DMS53 treated with DMSO at 0.1 percent for 48 hours (cell line): Measurements from ENCODE around the gene DCBLD1.

ENCODE experiments used
- DNase-seq: peaks from one replicate; lab custom pipeline; 2025; ENCODE audit not compliant: unreplicated experiment; lab: John Stamatoyannopoulos, UW

Gene DCBLD1

GRCh38 chr6:117525607-117526006 lies 43.1 kb downstream of the DCBLD1 start:
- DNase-seq, result no peak

DNA sequence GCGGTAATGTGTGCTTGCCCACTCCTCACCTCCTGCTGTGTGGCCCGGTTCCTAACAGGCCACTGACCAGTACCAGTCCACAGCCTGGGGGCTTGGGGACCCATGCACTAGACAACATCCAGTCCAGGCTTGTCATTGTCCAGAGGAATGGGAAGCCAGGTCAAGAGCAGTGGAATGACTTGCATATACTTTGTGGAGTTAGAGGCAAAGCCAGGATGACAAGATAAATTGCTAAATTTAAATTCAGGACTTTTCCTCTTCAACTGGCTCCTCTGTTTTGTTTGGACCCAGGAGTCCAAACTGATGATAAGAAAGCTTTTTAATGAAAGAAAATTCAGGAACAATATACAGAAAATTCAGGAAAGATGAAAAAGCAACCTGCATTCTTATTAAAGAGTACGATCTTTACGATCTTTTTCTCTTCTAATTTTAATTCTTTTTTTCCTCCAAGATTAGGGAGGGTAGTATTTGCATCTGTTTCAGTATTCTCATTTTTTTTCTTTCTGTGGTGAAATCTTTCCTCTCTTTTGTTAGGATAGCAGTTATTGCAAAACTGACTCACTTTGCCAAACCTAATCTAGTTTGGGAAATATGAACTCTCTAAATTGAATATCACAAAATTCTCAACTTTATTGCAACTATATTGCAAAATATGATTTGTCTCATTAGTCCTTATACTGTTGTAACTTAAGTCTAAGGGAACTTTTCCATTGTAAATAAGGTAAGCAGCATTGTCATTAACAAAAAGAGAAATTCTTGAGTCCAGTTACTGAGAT lies 48.2 kb downstream of the DCBLD1 start:
- no peak for DNase-seq

DNA sequence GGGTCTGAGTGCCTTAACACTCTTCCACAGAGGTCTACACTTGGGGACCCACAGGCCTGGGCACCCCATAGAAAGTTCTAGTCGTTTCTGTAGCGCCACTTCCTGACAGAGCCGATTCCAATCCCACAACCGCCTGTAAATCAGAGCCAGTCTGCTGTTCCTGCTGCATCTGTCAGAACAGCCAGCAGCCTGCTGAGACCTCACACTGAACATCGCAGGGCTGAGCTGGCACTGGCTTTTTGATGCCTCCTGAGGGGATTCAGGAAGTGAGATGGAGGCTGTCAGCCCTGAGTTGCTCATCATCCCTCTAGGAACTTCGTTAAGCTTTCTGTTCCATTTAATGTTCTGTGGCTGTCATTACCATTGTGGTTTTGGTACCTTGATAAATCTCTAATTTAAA lies 48.9 kb downstream of the DCBLD1 start:
- no peak for DNase-seq

DNA sequence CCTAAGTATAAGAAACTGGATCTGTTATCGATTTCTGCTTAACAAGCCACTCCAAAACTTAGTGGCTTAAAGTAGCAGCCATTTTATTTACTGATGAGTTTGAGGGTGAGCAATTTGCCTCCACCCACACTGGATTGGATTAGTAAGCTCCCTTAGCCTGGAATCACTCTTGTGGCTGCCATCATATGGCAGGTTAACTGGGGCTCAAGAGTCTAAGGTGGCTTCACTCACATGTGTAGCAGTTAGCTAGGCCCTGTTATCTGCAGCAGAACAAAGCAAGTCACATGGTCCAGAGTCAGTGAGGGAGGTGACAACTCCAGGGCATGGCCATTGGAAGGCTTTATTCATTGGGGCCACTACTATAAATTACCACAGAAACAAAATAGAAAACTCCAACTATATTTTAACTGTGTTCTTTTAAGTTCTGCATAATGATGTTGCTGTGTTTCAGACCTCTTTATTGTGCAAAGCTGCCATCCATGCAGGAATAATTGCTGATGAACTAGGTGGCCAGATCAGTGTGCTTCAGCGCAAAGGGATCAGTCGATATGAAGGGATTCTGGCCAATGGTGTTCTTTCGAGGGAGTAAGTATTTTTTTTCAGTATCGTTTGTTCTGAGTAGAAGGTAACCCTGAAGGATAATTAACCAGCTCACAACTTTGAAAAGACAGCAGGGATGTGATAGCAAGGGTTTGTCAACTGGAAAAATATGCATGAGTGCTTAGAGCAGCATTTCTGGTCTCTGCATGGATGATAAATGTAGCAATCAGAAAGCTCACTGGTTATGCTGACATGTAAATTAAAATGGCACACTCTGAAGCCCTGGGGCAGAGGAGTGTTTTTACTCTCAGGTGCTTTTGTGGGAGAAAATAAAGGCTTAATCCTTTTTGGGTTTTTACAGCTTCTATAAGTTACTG lies 49.6 kb downstream of the DCBLD1 start:
- DNase-seq, result no peak

DNA sequence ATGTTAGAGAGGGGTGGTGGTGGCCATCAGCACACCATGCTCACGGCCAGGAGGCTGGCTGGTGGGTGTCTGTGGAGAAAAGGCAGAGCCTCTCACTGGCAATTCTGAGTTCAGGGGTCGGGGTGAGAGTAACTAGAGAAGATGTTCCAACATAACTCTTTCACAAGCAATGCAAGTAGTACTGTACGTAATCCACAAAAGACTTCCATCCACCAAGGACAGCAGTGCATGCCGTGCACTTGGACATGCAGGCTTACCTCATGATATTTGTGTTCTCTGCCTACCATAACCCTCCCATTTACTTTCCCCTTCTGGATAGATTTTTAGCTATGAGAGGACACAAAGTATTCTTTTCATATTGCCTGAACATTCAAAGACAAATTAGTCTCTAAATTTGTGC lies 51.3 kb downstream of the DCBLD1 start:
- no peak for DNase-seq

DNA sequence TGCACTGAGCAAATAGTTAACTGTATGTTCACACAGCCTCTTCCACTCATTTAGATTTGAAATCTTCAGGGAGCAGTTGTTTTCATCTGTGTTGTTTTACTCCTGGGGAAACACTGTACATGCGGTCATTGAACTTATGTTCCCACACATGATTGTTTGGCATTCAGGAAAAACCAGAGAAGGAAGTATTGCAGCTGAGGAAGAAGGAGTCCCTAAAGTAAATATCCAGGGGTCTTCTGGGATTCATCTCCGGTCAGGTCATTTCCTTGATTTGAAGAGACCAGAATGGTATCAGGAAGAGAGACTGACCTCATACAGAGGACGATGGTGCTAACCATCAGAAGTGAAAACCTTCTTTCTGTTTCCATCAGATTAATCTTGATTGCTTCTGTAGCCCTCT lies 52.5 kb downstream of the DCBLD1 start:
- DNase-seq, result no peak

DNA sequence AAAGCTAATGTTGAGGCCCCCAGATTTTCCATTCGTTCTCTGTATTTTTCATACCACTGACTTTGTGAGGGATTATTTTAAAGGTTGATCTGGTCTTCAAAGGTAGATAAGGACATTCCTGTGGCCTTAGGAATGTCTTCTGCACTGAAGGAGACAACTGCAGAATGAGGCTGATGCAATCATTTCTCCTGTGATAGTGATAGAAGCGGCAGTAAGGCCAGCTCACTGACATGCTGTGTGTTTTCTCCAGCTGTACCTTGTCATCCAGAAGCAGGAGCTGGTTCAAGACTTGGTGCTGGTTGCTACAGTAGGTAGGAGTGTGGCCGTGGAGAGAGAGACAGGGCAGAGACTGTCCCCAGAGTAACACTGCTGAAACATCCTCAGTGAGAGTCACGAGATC lies 53.8 kb downstream of the DCBLD1 start:
- no peak for DNase-seq

DNA sequence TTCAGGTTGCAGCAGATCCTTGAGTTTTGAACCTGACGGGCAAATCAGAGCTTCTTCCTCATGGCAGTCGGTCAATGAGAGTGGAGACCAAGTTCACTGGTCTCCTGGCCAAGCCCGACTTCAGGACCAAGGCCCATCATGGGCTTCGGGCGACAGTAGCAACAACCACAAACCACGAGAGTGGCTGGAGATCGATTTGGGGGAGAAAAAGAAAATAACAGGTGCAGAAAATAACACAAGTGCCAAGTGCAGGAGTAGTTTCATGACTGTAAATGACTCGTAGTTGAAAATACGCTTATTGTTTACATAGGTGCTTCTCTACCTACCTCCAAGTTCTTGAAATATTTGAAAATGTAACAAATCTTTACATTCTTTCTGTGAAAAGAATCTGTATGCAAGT lies 56.1 kb downstream of the DCBLD1 start:
- DNase-seq, result no peak

- DNase-seq, result no peak
Observed at GRCh38 chr6:117540670-117541069, 58.2 kb downstream of the DCBLD1 start.

DNA sequence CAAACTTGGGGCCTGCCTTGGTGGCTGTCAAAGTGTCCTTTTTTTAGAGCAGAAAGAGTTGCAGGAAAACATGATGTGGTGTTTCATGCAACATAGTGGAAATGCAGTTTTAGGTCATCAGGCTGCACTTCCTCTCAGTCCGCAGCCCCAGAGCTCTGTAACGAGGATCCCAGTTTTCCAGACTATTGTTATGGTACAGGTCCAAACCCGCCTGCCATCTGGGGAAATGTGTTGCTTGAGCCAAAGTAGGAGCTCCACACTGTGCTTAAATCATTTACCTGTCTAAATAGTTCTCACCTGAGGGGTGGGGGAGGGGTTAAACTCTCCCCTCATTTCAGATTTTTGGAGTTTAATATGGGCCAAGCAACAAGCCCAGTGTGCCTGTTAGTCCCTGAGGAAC lies 60.0 kb downstream of the DCBLD1 start:
- DNase-seq, result no peak

- DNase-seq, result no peak
Observed at GRCh38 chr6:117544716-117545115, 62.2 kb downstream of the DCBLD1 start.

DNA sequence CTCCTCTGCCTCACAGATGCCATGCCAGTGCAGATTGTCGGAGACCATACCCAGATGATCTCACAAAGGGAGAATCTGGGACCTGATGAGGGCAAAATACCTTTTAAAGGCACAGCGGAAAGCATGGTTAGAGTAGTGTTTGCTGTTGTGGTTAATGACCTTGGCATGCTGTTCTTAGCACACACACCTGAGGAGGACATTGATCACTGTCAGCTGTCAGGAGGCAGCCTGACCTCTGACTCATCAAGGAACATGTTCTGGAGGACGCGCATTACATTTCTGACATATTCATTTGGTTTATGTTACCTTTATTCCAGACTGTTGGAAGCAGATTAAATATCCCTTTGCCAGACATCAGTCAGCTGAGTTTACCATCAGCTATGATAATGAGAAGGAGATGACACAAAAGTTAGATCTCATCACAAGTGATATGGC lies 62.7 kb downstream of the DCBLD1 start:
- DNase-seq, result peak; percentile 65

GRCh38 chr6:117546674-117547073 lies 64.2 kb downstream of the DCBLD1 start:
- DNase-seq, result no peak

GRCh38 chr6:117547688-117548621 lies 65.5 kb downstream of the DCBLD1 start:
- DNase-seq, result no peak

- DNase-seq, result peak; percentile 43
Observed at GRCh38 chr6:117548797-117549301, 66.4 kb downstream of the DCBLD1 start.

DNA sequence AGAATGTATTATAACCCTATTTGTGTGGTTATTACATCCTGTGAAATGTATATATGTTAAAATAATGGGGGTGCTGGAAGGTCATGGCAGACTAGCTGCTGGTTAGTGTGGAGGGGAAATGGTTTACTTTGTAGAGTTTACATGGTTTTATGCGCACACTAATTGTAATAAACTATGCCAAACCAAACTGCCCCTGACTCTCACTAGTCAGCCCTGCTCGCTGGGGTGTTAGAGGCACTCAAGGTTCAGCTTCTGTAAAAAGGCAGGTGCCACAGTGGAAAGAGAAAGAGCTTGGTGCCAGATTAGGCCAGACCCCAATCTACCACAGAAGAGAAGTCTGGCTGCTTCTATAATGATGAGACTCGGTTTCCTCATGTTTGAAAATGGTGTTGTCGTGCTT lies 67.1 kb downstream of the DCBLD1 start:
- no peak for DNase-seq

- DNase-seq, result peak; percentile 11
Observed at GRCh38 chr6:117550078-117550600, 67.7 kb downstream of the DCBLD1 start.

GRCh38 chr6:117550618-117551242 lies 68.3 kb downstream of the DCBLD1 start:
- no peak for DNase-seq

- DNase-seq, result no peak
Observed at GRCh38 chr6:117552618-117553017, 70.1 kb downstream of the DCBLD1 start.

DNA sequence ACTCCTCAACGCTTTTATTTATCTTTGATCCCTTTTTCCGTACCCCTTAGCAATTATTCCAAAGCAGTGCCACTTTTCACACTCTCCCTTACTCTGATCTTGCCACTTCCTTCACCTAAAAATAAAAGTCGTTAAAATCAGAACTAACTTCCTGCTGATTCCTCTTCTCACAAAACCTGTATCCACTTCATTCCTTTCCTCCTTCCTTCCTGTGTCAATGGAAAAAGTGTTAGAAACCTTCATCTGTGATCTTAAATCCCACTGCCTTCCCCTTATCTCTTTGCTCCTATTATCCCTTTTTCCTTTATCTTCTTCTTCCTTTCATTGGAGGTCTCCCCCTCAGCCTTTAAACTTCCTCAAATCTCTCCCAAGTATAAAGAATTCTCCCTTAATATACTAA lies 70.7 kb downstream of the DCBLD1 start:
- DNase-seq, result no peak
